ENCODE data around the gene ATP5PD.

The ATP5PD gene

DNA sequence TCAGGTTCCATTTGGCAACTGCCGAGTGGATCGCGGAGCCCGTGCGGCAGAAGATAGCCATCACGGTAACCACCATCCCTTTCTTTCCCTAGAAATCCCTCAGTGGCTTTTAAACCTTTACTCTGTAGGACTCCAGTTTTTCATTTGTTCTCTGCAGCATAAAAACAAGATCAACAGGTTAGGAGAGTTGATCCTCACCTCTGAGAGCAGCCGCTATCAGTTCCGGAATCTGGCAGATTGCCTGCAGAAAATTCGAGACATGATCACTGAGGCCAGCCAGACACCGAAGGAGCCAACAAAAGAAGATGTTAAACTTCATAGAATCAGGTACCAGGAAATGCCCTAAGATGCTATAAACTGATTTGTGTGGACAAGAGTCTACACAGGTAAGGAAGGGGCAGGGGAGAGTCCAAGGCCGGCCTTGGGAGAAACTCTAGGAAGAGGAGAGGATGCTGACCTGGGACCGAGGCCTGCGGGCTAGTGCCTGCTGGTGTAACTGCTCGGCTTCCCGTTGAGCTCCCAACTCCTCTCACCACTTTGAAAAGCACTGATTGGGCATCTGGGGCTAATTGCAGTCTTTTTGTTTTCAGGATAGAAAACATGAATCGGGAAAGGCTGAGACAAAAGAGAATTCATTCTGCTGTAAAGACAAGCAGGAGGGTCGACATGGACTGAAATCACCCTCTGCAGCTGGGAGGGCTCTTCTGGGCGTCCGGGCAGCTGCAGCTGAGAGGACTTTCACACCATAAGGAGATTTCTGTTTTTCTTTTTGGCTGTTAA is 26.2 kb downstream of the ATP5PD start:
- no peak for DNase-seq (ENCODE audit: extremely low read depth, low read depth)
- TF ChIP-seq, protein P1, sequence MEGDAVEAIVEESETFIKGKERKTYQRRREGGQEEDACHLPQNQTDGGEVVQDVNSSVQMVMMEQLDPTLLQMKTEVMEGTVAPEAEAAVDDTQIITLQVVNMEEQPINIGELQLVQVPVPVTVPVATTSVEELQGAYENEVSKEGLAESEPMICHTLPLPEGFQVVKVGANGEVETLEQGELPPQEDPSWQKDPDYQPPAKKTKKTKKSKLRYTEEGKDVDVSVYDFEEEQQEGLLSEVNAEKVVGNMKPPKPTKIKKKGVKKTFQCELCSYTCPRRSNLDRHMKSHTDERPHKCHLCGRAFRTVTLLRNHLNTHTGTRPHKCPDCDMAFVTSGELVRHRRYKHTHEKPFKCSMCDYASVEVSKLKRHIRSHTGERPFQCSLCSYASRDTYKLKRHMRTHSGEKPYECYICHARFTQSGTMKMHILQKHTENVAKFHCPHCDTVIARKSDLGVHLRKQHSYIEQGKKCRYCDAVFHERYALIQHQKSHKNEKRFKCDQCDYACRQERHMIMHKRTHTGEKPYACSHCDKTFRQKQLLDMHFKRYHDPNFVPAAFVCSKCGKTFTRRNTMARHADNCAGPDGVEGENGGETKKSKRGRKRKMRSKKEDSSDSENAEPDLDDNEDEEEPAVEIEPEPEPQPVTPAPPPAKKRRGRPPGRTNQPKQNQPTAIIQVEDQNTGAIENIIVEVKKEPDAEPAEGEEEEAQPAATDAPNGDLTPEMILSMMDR (IDR thresholded peaks at IDR 0.05; ENCODE audit: low read depth, low read length): no peak

DNA sequence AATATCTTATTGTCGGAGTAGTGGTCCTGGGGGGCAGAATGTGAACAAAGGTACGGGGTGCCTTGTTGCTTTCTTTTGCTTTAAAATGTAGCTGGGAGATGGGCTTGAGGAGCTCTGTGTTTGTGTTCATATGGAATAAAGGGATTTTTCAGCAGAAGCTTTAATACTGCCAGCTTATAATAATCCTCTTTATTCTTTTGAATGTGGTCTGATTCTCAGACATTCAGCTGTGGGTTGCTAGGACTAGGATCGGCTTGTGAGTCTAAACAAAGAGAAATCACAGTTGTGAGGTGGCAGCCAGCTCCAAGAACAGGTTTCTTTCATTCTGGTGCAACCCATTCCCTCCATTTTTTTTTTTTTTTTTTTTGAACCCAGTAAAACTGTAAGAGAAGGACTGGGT is 27.1 kb downstream of the ATP5PD start:
- DNase-seq (ENCODE audit: extremely low read depth, low read depth): no peak
- TF ChIP-seq, protein P1 (IDR thresholded peaks at IDR 0.05; ENCODE audit: low read depth, low read length): no peak

DNA sequence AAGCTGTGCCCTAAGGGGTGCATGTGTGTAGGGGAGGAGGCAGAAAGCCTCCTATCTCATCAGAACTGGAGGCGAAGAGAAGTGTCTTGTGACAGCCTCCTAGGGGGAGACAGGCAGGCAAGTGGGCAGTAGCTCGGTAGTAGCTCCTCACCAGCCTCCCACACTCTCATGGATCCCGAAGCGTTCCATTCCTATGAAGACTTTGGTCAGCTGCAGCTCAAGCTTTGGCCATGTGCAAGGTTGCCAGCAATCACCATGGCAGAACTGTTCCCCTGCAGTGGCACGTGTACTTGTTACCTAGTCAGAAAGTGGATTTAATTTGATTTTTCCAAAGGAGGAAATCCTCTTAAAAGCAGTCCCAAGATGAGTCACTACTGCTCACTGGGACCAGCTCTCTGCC is 27.6 kb downstream of the ATP5PD start:
- TF ChIP-seq, protein P1 (IDR thresholded peaks at IDR 0.05; ENCODE audit: low read depth, low read length): no peak
- DNase-seq (ENCODE audit: extremely low read depth, low read depth): no peak

DNA sequence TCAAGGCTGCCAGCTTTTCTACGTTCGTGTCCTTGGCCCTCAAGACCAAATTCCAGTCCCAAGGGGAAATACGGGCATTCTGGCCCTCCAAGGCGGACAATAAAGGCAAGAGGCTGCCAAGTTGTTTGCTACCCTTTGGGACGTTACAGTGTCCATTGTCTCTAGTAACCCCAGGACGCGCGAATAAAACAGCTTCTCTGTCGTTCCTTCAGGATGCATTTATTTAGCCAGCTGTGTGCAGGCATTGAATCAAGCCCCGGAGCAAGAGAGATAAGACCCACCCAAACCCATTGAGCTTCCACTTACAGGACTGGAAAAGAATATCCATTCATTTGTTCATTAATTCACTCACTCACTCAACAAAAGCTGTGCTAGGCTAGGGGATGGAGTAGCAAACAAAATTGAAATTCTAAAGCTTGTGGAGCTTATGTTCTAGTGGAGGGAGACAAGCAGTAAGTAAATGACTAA is 33.6 kb downstream of the ATP5PD start:
- no peak for DNase-seq (ENCODE audit: extremely low read depth, low read depth)
- TF ChIP-seq, protein P1 (IDR thresholded peaks at IDR 0.05; ENCODE audit: low read depth, low read length): no peak

DNA sequence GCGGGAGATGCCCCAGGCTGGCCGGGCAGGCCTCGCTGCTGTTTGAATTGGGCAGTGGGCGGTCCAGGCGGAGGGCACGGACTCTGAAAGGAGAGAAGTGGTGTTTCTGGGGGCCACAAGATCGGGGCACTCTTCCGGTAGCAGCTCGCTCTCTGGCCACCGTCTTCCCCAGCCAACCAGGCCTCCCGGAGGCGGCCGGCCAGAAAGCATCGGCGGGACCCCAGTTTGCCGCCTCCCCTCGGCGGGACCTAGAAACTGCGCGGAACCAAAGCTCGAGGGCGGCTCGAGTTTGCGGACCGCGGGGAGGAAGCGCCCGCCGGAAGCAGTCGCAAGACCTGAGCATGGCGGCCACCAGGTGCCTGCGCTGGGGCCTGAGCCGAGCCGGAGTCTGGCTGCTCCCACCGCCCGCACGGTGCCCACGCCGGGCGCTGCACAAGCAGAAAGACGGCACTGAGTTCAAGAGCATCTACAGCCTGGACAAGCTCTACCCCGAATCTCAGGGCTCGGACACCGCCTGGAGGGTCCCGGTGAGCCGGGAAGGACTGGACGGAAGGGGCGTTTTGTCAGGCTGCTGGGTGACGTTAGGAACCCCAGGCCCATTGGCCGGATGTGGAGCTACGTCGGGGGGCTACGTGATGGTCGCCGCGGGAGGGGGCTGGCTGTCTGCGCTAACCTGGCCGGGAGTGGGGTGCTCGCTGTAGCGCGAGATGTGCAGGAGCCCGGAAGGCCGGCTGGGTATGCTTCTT is 34.2 kb downstream of the ATP5PD start, which contains the start of gene MRPL58:
MRPL58 (plus strand) TSS at position 325 of the 746 bp plus-strand sequence; CDS start at position 342, 17 bp downstream.
- DNase-seq (ENCODE audit: extremely low read depth, low read depth): no peak
- TF ChIP-seq, protein P1 (IDR thresholded peaks at IDR 0.05; ENCODE audit: low read depth, low read length): peak; percentile 57

DNA sequence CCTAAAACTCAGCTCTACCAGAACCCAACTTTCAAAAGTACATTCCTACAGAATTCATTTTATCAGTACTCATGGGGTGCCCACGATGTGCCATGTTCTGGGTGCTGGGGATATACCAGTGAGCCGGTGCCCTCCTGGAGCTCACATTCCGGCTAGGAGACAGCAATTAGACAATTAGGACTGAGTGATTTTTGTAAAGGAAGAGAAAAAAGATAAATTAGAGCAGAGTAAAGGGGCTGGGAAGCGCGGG is 34.7 kb downstream of the ATP5PD start:
- TF ChIP-seq, protein P1 (IDR thresholded peaks at IDR 0.05; ENCODE audit: low read depth, low read length): no peak
- no peak for DNase-seq (ENCODE audit: extremely low read depth, low read depth)

DNA sequence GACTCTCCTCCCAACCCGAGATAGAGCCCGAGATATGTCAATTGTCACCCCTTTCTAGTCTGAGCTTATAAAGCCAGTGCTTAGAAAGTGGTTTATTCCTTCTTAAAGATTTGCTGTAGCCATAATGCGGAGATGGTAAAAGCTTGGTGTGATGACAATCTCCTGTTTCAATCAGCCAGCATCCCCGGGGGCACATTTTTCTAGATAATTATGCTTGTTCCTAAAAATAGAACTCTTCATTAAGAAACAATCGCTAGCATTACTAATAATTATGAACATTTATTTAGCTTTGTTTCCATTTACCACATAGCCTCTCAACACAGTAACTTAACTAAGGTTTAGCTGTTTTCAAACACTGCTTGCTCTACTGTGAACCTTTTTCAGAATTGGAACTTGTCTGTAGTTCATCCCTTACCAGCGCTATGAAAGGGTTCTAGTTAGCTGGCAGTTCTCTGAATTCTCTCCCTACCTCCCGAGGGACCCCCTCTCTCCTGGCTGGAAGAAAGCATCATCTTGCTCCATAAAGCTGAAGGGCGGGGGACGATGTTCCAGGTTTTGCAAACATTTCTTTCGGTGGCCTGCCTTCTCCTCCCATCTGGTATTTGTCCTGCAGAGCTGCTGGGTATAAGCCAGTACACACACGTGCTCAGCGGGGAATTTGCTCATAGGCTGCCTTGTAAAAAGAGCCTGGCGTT is 35.2 kb downstream of the ATP5PD start:
- TF ChIP-seq, protein P1 (IDR thresholded peaks at IDR 0.05; ENCODE audit: low read depth, low read length): no peak
- no peak for DNase-seq (ENCODE audit: extremely low read depth, low read depth)

Measured in AG09319 (cell line).